Endothelial cell of umbilical vein (primary cell): ENCODE measurements around the gene NMNAT3.

Experiments
- EZH2 ChIP-seq: IDR thresholded peaks from 2 replicates; pipeline ENCODE4 v1.6.1; 2012; ENCODE audit warnings: borderline replicate concordance, low read depth, mild to moderate bottlenecking, moderate library complexity, low read length, inconsistent platforms; ENCODE audit not compliant: severe bottlenecking
- FOS ChIP-seq: IDR thresholded peaks from 2 replicates; pipeline ENCODE4 v1.6.1; 2011; ENCODE audit warnings: mild to moderate bottlenecking, low read length, moderate library complexity, borderline replicate concordance; ENCODE audit not compliant: insufficient read depth
- GATA2 ChIP-seq: IDR thresholded peaks from 2 replicates; pipeline ENCODE4 v1.7.0; 2011; ENCODE audit warnings: low read depth, mild to moderate bottlenecking, moderate library complexity, mixed read lengths, low read length; ENCODE audit not compliant: insufficient read length, insufficient read depth
- JUN ChIP-seq: IDR thresholded peaks from 2 replicates; pipeline ENCODE4 v1.6.1; 2011; ENCODE audit warnings: borderline replicate concordance, low read depth; ENCODE audit not compliant: insufficient read length, insufficient read depth
- MYC ChIP-seq: IDR thresholded peaks from one replicate; pipeline ENCODE4 v1.6.1; 2011; ENCODE audit warnings: mild to moderate bottlenecking, low read depth, low read length
- POLR2A ChIP-seq: IDR thresholded peaks from 2 replicates; pipeline ENCODE4 v1.6.1; 2012; ENCODE audit warnings: low read depth, mild to moderate bottlenecking, control low read depth, low read length
- POLR2AphosphoS5 ChIP-seq: IDR thresholded peaks from 2 replicates; pipeline ENCODE4 v1.6.1; 2012; ENCODE audit warnings: low read depth, mild to moderate bottlenecking, control low read depth, low read length, moderate library complexity; ENCODE audit not compliant: insufficient read depth
- TF ChIP-seq, protein P1 (sequence below), 2 donors: IDR thresholded peaks; 1 replicate in 1 of 2; 2 replicates in 1 of 2; pipeline ENCODE4 v1.5.1; 2011; ENCODE audit warnings: low read length in 2 of 2, mild to moderate bottlenecking in 2 of 2, moderate library complexity in 2 of 2, control low read depth in 1 of 2, inconsistent platforms in 1 of 2, low read depth in 1 of 2; ENCODE audit not compliant: insufficient read depth in 1 of 2; ENCODE audit errors: extremely low read depth in 1 of 2
- TF ChIP-seq, protein P2 (sequence below): IDR thresholded peaks from 2 replicates; pipeline ENCODE4 v1.6.1; 2011; ENCODE audit not compliant: insufficient read depth, insufficient read length

GRCh38 chr3:139578783-139579182, 99.0 kb downstream of the NMNAT3 start:
- TF ChIP-seq EZH2 (no peak), POLR2AphosphoS5 (no peak), POLR2A (no peak), MYC (no peak), FOS (no peak), JUN (no peak), GATA2 (no peak)
- TF ChIP-seq, protein P1, sequence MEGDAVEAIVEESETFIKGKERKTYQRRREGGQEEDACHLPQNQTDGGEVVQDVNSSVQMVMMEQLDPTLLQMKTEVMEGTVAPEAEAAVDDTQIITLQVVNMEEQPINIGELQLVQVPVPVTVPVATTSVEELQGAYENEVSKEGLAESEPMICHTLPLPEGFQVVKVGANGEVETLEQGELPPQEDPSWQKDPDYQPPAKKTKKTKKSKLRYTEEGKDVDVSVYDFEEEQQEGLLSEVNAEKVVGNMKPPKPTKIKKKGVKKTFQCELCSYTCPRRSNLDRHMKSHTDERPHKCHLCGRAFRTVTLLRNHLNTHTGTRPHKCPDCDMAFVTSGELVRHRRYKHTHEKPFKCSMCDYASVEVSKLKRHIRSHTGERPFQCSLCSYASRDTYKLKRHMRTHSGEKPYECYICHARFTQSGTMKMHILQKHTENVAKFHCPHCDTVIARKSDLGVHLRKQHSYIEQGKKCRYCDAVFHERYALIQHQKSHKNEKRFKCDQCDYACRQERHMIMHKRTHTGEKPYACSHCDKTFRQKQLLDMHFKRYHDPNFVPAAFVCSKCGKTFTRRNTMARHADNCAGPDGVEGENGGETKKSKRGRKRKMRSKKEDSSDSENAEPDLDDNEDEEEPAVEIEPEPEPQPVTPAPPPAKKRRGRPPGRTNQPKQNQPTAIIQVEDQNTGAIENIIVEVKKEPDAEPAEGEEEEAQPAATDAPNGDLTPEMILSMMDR (IDR thresholded peaks at IDR 0.05; ENCODE audit: extremely low read depth in 1 of 2, insufficient read depth in 1 of 2, low read depth in 1 of 2, low read length in 2 of 2): no peak
- TF ChIP-seq, protein P2, sequence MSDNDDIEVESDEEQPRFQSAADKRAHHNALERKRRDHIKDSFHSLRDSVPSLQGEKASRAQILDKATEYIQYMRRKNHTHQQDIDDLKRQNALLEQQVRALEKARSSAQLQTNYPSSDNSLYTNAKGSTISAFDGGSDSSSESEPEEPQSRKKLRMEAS: no peak
